Right lobe of liver (tissue), 6 donors: Measurements from ENCODE around the gene ZAR1L. TPM values are rescaled to one million over a fixed set of nuclear protein-coding genes. Genes with fewer than 3 reads are reported as not detected.
A peak's percentile ranks its signal among the peaks of the same experiment; 100 is the strongest.

Source experiments
- ATAC-seq, 4 donors: fragments of 200-7000 bp; cut with Tn5 transposase; one replicate each; pipeline ENCODE4 v1.9.1; 2020; ENCODE audit warnings: mild to moderate bottlenecking in 4 of 4, moderate library complexity in 4 of 4
- DNase-seq, 3 donors: peaks; one replicate each; pipeline ENCODE4 v3.0.0-alpha.2; 2020
- H3K27ac ChIP-seq, 3 donors: fragments of 200-600 bp; one replicate each; pipeline ENCODE4 v1.8.0; 2022
- H3K27me3 ChIP-seq, 2 donors: fragments of 200-600 bp; one replicate each; pipeline ENCODE4 v1.8.0; 2022
- H3K36me3 ChIP-seq, 4 donors: fragments of 200-600 bp; sonication (generic) in 1 of 4; one replicate each; pipeline versions ENCODE4 v1.5.1 to v1.8.0; 2017 to 2022; ENCODE audit warnings: control low read depth in 1 of 4
- H3K4me1 ChIP-seq, 4 donors: fragments of 200-600 bp; sonication (generic) in 1 of 4; one replicate each; pipeline versions ENCODE4 v1.5.1 to v1.8.0; 2017 to 2022; ENCODE audit warnings: control low read depth in 1 of 4
- H3K4me3 ChIP-seq, 3 donors: fragments of 200-600 bp; one replicate each; pipeline ENCODE4 v1.8.0; 2022
- H3K9me3 ChIP-seq, 4 donors: fragments of 200-600 bp; sonication (generic) in 1 of 4; one replicate each; pipeline versions ENCODE4 v1.5.1 to v1.8.0; 2017 to 2022; ENCODE audit warnings: control low read depth in 1 of 4
- CTCF ChIP-seq, 4 donors: fragments of 200-600 bp in 3 of 4; fragments of 450-650 bp in 1 of 4; IDR thresholded peaks; one replicate each; pipeline versions ENCODE4 v1.5.1 to v1.8.0; 2016 to 2022; ENCODE audit warnings: antibody characterized with exemption in 4 of 4, mild to moderate bottlenecking in 2 of 4
- POLR2A ChIP-seq: fragments of 450-650 bp; IDR thresholded peaks from one replicate; pipeline ENCODE4 v1.6.1; 2017; ENCODE audit warnings: antibody characterized with exemption, mild to moderate bottlenecking
- WGBS: methylation state at CpG from one replicate; pipeline ENCODE4 v1.1.6; 2018; ENCODE audit warnings: low coverage, low lambda C conversion rate; ENCODE audit not compliant: insufficient coverage; ENCODE audit errors: missing lambda C conversion rate; 5-methylcytosine and 5-hydroxymethylcytosine counted together
- intact Hi-C, 2 donors: fragments of 100-400 bp; cut with DNase I; formaldehyde crosslinking; loops; one replicate each; pipeline versions ENCODE4 v1.11.2 to v1.14.1; 2022
- total RNA-seq, 6 experiments: library from RNA; depleted of rRNA in 2 of 6; stranded (reverse); fragments of >200 nt in 2 of 6; fragmentation: NEBNext Ultra II Directional in 3 of 6; extraction: Animal tissue kit (Norgen Biotek cat#: 25700) in 3 of 6; gene quantifications; one replicate each; pipeline versions ENCODE4 v1.1.0 to v1.2.4, GENCODE V29; 2016 to 2023
- donor health status: DM: no; HTN: yes; CAD: no.
- donor health status: DM: no; HTN: no; CAD: no.
- donor health status: DM: no; HTN: no; CAD: no.
- donor health status: DM: no; HTN: yes; CAD: no.
- donor health status: DM: no; HTN: yes; CAD: no.

Gene ZAR1L
- total RNA-seq, 6 experiments from 2014 or later: not detected

GRCh38 chr13:32298695-32299094 is 16.5 kb downstream of the ZAR1L start:
- Histone ChIP-seq H3K9me3 (no peaks in the 10 kb centered on the region), H3K4me3 (no peak overlapping the region), H3K4me1 (peaks cover 0 to 10% (median 0%) of the 10 kb centered on the region in 4 donors), H3K27ac (peak overlapping the region in 1 of 3 donors; percentile 35), H3K27me3 (no peaks in the 10 kb centered on the region), H3K36me3 (peaks cover 0 to 8% (median 0%) of the 10 kb centered on the region in 4 donors)
- ATAC-seq (peak; percentile 94 to 99 (median 96)), DNase-seq (peak; percentile 36 to 78 (median 73))
- no peak for TF ChIP-seq POLR2A
- no peak for TF ChIP-seq CTCF (IDR thresholded peaks at IDR 0.05)
- intact Hi-C loops: no loop called here
- WGBS: 14% methylated on average over 5 of the region's 6 CpGs

GRCh38 chr13:32297206-32297605 is 18.0 kb downstream of the ZAR1L start:
- Histone ChIP-seq H3K4me3 (no peak overlapping the region), H3K27ac (no peak overlapping the region), H3K4me1 (peaks cover 0 to 18% (median 0%) of the 10 kb centered on the region in 4 donors), H3K36me3 (peaks cover 0 to 8% (median 0%) of the 10 kb centered on the region in 4 donors), H3K9me3 (no peaks in the 10 kb centered on the region), H3K27me3 (no peaks in the 10 kb centered on the region)
- WGBS: 72% methylated on average over 2 of the region's 2 CpGs
- TF ChIP-seq POLR2A: no peak
- TF ChIP-seq CTCF (IDR thresholded peaks at IDR 0.05): no peak
- ATAC-seq (no peak), DNase-seq (no peak)
- intact Hi-C loops: no loop called here

- H3K4me3 ChIP-seq: no peak overlapping the region
- no peak for ATAC-seq
- H3K36me3 ChIP-seq: no peaks in the 10 kb centered on the region
- intact Hi-C loops: no loop called here
- H3K27me3 ChIP-seq: no peaks in the 10 kb centered on the region
- H3K4me1 ChIP-seq: peaks cover 0 to 3% (median 0%) of the 10 kb centered on the region in 4 donors
- H3K9me3 ChIP-seq: no peaks in the 10 kb centered on the region
- no peak overlapping the region for H3K27ac ChIP-seq
- TF ChIP-seq POLR2A: no peak
- no peak for TF ChIP-seq CTCF (IDR thresholded peaks at IDR 0.05)
- no peak for DNase-seq
- 56% methylated on average over 4 of the region's 4 CpGs for WGBS
Measured at GRCh38 chr13:32285633-32285965, 29.6 kb downstream of the ZAR1L start.

GRCh38 chr13:32284927-32285632 is 30.1 kb downstream of the ZAR1L start:
- no peak for TF ChIP-seq POLR2A
- no peak for TF ChIP-seq CTCF (IDR thresholded peaks at IDR 0.05)
- Histone ChIP-seq H3K4me1 (peaks cover 0 to 3% (median 0%) of the 10 kb centered on the region in 4 donors), H3K27ac (no peak overlapping the region), H3K36me3 (peaks cover 0 to 2% (median 0%) of the 10 kb centered on the region in 4 donors), H3K27me3 (no peaks in the 10 kb centered on the region), H3K4me3 (no peak overlapping the region), H3K9me3 (no peaks in the 10 kb centered on the region)
- WGBS: 46% methylated on average over 6 of the region's 6 CpGs
- DNase-seq (peak in 1 of 3 donors; percentile 52), ATAC-seq (peak; percentile 67 to 81 (median 74))
- intact Hi-C loops: no loop called here
